ENCODE measurements around the gene FAM222B.
"Not testable (repeated sequence)": the region's sequence is repeated elsewhere in the genome, so short reads cannot be mapped to it uniquely, and the experiment has no call there.

The FAM222B gene

GRCh38 chr17:28839221-28839620 lies 3.4 kb downstream of the FAM222B start:
- no peak for DNase-seq

DNA sequence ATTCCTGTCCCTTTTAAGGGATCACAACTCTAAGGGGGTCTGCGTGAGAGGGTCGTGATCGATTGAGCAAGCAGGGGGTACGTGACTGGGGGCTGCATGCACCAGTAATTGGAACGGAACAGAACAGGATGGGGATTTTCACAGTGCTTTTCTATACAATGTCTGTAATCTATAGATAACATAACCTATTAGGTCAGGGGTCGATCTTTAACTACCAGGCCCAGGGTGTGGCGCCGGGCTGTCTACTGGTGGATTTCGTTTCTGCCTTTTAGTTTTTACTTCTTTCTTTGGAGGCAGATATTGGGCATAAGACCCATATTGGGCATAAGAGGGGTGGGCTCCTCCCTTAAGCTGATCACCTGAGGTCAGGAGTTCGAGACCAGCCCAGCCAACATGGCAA lies 6.0 kb downstream of the FAM222B start:
- not testable (repeated sequence) for DNase-seq

GRCh38 chr17:28834420-28834819 lies 8.2 kb downstream of the FAM222B start:
- no peak for DNase-seq

DNA sequence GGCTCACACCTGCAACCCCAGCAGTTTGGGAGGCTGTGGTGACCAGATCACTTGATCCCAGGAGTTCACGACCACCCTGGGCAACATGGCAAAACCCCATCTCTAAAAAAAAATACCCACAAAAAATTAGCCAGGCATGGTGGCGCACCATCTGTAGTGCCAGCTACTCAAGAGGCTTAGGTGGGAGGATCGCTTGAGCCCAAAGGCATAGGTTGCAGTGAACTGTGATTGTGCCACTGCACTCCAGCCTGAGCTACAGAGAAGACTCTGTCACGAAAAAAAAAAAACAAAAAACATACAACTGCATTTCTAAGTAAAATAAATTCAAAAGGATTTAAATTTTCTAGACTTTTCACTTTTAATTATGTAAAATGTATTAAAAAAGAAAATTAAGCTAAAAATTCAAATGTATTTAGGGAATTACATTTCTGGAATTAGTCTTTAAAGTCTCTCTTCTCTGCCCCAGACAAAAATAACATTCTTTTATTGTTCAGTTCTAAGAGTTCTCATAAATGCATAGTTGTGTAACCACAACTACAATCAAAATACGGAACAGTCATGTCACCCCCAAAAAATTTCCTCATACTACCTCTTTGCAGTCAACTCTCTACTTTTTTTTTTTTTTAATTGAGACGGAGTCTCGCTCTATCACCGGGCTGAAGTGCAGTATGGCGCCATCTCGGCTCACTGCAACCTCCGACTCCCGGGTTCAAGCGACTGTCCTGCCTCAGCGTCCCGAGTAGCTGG lies 14.1 kb downstream of the FAM222B start:
- peak; percentile 33 for DNase-seq

DNA sequence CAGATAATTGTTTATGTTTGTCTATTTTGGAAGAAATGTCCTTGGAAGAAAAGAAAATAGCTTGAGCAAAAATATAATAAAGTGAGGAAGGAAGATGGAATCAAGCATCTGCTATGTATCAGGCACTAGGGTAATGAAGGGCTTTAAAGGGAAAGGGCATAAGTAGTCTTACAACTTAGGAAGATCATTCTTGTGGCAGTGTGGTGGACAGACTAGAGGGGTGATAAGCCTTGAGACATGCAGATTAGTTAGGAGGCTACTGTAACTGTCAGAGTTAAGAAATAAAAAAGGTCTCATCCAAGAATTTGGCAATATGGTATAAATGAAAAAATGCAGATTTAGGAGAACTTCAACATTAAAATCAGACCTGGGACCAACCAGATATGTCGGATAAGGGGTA lies 14.9 kb downstream of the FAM222B start:
- no peak for DNase-seq

DNA sequence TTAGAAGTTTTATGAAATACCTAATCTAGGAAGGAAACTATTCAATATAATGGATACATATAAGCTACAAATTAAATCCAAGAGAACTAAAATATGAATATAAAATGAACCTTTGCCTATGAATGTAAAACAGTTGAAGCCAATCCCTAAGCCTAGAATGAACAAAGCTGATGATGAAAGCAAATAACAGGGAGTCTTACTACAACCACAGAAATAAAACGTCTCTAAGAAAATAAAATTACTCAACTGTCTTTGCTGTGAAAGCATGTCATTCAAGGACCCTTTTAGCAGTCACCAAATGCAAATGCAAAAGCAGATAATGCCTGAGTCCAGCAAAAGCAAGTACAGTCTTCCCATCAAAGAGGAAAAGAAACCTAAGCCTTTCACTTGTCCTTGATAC lies 23.0 kb downstream of the FAM222B start:
- no peak for DNase-seq

DNA sequence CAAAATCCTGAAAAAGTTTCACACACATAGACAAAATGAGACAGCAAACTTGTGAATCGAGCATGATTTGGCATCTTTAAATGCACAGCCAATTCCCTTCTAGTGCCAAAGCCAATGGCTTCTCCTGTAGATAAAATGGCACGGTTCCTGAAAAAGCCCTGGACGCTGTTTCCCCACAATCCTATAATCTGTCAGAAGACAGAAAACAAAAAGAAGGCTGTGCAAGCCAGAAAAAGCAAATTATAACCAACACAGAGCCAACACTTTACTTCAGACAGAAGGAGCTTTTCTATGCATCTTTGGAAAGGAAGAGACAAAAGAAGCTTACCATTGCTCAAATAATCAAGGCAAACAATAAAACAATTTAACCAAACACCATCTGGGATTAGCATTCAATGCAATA lies 23.8 kb downstream of the FAM222B start:
- DNase-seq, result no peak

DNA sequence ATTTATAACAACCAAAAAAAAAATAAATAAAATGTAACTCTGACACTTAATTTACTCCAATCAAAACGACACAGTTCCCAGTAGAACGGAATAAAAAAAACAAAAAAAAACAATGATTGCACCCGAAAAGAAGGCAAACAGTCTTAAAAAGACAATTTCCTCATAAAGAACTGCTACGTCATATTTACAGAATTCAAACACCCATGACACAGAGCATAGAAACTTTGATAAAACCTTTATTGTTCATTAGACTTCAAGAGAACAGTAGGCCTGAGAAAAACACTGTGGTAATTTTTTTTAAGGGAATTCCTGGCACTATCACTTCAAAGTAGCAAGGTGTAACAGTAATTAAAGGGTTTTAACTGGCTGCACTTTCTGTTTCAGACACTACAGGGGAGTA lies 26.1 kb downstream of the FAM222B start:
- DNase-seq, result no peak

GRCh38 chr17:28812748-28813377 lies 29.7 kb downstream of the FAM222B start:
- DNase-seq, result peak; percentile 74

DNA sequence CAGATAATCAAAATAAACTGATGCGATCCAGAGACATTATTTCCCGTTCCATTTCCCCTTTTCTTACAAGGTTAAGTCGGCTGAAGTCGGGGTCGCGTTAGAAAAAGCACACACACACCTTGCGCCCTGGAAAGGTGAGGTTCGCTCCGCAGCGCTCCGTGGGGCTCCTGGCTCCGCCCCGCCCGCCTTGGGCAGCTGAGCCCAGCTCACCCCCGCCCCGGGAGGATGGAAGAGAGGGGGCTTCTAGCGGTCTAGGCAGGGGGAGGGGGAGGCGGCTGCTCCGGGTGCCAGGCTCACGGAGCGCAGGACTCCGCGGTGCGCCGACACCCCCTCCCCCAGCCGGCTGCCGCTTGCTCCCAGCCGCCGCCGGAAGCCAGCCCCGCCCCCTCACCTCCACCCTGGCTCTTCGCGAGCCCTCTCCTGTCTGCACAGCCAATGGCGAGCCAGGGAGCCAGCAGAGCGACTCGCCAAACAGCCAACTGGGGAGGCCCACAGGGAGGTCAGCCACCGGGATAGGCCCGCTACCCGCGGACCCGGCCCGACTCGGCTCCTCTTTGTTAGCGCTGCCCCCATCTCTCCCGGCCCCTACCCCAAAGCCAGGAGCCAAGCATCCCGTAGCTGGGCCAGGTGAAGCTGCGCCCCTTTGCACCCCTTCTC lies 30.4 kb downstream of the FAM222B start:
- DNase-seq, result peak; percentile 97

- peak; percentile 48 for DNase-seq
These were observed 30.9 kb downstream of the FAM222B start for GRCh38 chr17:28811651-28812090.

DNA sequence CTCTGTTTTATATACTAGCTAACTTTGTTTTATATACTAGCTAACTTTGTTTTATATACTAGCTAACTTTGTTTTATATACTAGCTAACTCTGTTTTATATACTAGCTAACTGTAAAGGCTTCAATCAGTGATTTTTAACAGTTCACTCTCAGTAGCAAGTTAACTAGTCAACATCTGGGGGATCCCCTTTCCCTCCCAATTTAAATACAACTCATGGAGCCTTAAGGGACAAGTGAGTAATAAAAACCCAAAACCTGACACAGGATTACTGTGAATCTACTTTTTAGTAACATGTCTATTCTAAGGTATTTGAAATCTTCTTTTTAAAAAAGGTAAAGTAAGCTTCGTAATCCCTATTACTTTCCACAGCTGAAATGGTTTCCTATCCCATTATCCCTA lies 32.2 kb downstream of the FAM222B start:
- DNase-seq, result no peak

DNA sequence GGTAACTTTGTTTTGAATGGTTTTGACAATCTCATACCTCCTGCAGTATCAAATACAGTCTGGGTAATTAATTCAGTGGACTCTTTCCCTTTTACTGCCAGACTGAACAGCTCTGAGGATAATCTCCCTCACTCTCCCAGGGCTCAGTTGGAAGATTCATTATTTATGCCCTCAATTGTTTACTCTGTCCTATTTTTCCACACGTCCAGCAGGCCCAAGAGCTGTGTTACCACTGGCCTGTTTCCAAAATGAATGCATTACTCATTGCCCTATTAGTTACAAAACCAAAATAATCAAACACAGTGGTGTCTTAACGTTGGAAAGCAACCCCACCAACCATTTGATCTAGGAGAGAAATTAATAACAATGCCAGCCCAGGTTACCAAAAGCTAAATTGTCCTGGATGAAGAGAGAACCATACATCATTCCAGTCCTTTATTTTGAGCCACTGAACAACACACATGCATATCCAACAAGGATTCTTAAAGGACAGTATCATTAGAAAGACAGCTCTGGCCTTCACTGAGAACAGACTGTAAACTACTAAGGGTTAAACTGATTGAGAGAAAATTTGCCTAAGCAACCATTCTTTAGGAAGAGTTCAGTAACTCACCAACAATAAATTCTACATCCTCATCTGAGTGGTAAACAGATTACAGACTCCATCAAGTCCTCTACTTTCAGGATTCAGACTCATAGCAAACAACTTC lies 34.5 kb downstream of the FAM222B start:
- peak; percentile 94 for DNase-seq

DNA sequence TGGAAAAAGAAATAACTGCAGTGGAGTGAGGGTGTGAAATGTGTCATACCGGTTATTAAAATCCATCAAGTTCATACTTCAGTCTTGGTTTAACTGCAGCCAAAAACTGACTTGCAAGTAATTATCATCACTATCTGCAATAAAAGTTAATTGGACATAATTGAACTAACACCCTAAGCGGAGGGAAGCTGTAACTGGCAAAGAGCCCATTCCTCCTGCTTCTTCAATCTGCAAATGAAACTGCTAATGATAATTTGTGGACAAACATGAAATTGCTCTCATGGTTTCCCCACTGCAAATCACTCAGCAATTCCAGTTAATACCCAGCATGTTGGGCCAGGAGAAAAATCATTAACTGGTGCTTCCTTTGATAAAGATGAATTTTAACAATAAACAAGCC lies 46.5 kb downstream of the FAM222B start:
- DNase-seq, result no peak

GRCh38 chr17:28794846-28795441 lies 47.6 kb downstream of the FAM222B start:
- DNase-seq, result not testable (repeated sequence)

- no peak for DNase-seq
These were observed 49.5 kb downstream of the FAM222B start for GRCh38 chr17:28792877-28793661.

DNA sequence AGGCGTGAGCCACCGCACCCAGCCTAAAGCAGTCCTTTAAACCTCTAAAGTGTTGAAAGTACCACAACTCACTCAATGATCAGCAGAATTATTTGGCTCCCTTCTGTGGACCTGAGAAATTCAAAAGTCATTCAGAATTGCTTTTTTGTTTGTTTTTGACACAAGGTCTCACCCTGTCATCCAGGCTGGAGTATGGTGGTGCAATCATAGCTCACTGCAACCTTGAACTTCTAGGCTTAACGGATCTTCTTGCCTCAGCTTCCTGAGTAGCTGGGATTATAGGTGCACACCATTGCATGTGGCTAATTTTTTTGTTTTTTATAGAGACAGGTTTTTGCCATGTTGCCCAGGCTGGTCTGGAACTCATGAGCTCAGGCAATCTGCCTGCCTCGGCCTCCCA lies 54.5 kb downstream of the FAM222B start:
- no peak for DNase-seq

- DNase-seq, result no peak
These were observed 59.4 kb downstream of the FAM222B start for GRCh38 chr17:28783161-28783560.

GRCh38 chr17:28779601-28780000 lies 63.0 kb downstream of the FAM222B start:
- DNase-seq, result not testable (repeated sequence)

- DNase-seq, result no peak
These were observed 65.4 kb downstream of the FAM222B start for GRCh38 chr17:28777178-28777577.

- DNase-seq, result no peak
These were observed 68.4 kb downstream of the FAM222B start for GRCh38 chr17:28774206-28774605.

DNA sequence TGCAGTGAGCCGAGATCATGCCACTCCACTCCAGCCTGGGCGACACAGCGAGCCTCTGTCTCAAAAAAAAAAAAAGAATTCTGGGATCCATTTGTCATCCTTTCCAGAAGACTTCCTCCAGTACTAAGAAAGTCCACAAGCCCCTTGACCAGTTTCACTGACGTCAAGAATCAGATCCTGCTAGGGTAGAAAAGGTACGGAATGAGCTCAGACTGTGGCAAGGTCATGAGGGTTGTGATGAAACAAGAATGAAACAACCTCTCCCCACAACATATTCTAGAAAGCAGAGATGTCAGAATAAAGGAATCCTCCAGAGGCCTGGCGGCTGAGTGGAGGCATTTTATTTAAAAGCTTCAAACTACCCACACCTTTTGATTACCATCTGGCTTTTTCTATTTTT lies 68.9 kb downstream of the FAM222B start:
- no peak for DNase-seq

All from HCEC 1CT (cell line).